Measurements from ENCODE around the gene CYB5R4. TPM values are rescaled to one million over a fixed set of nuclear protein-coding genes. Genes with fewer than 3 reads are reported as not detected.

The CYB5R4 gene
- total RNA-seq, 1 donor from 2014 or later: 13.0 TPM

GRCh38 chr6:83914953-83915352, 55.5 kb downstream of the CYB5R4 start:
- DNase-seq (ENCODE audit: low spot score): no peak

DNA sequence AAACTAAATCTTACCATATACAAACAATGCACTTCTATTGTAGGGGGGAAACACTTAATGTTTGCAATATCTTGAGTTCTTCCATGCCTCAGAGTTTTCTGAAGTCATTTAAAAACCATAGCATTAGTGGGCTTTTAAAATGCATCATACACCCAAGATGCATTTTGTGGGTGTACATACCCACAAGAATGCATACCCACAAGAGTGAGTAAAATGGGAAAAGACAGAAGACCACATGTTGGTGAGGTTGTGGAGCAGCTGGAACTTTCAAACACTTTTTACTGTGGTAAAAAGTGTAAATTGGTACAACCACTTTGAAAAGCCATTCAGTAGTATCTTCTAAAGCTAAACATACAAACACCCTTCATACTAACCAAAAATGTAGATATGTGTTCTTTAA, 57.5 kb downstream of the CYB5R4 start:
- no peak for DNase-seq (ENCODE audit: low spot score)
- no peaks in the 10 kb centered on the region for H3K27me3 Mint-ChIP-seq (ENCODE audit: unreplicated experiment)
- H3K36me3 Mint-ChIP-seq (ENCODE audit: low read depth, unreplicated experiment): no peaks in the 10 kb centered on the region
- H3K4me1 Mint-ChIP-seq (ENCODE audit: unreplicated experiment): no peaks in the 10 kb centered on the region
- TF ChIP-seq, protein P1, sequence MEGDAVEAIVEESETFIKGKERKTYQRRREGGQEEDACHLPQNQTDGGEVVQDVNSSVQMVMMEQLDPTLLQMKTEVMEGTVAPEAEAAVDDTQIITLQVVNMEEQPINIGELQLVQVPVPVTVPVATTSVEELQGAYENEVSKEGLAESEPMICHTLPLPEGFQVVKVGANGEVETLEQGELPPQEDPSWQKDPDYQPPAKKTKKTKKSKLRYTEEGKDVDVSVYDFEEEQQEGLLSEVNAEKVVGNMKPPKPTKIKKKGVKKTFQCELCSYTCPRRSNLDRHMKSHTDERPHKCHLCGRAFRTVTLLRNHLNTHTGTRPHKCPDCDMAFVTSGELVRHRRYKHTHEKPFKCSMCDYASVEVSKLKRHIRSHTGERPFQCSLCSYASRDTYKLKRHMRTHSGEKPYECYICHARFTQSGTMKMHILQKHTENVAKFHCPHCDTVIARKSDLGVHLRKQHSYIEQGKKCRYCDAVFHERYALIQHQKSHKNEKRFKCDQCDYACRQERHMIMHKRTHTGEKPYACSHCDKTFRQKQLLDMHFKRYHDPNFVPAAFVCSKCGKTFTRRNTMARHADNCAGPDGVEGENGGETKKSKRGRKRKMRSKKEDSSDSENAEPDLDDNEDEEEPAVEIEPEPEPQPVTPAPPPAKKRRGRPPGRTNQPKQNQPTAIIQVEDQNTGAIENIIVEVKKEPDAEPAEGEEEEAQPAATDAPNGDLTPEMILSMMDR (IDR thresholded peaks at IDR 0.05; ENCODE audit: unreplicated experiment): no peak
- H3K9me3 Mint-ChIP-seq (ENCODE audit: unreplicated experiment): no peaks in the 10 kb centered on the region
- H3K4me3 Mint-ChIP-seq (ENCODE audit: unreplicated experiment): no peak overlapping the region
- H3K27ac Mint-ChIP-seq (ENCODE audit: unreplicated experiment): no peak overlapping the region

More at GRCh38 chr6:83914953-83915352, 55.5 kb downstream of the CYB5R4 start:
- no peaks in the 10 kb centered on the region for H3K27me3 Mint-ChIP-seq (ENCODE audit: unreplicated experiment)
- no peak overlapping the region for H3K4me3 Mint-ChIP-seq (ENCODE audit: unreplicated experiment)
- H3K4me1 Mint-ChIP-seq (ENCODE audit: unreplicated experiment): peaks cover 6% of the 10 kb centered on the region
- no peaks in the 10 kb centered on the region for H3K36me3 Mint-ChIP-seq (ENCODE audit: low read depth, unreplicated experiment)
- H3K27ac Mint-ChIP-seq (ENCODE audit: unreplicated experiment): no peak overlapping the region
- TF ChIP-seq, protein P1 (IDR thresholded peaks at IDR 0.05; ENCODE audit: unreplicated experiment): no peak
- no peaks in the 10 kb centered on the region for H3K9me3 Mint-ChIP-seq (ENCODE audit: unreplicated experiment)

- no peak for DNase-seq (ENCODE audit: low spot score)
- peaks cover 3% of the 10 kb centered on the region for H3K36me3 Mint-ChIP-seq (ENCODE audit: low read depth, unreplicated experiment)
- H3K4me3 Mint-ChIP-seq (ENCODE audit: unreplicated experiment): no peak overlapping the region
- H3K27ac Mint-ChIP-seq (ENCODE audit: unreplicated experiment): no peak overlapping the region
- H3K4me1 Mint-ChIP-seq (ENCODE audit: unreplicated experiment): no peaks in the 10 kb centered on the region
- no peaks in the 10 kb centered on the region for H3K27me3 Mint-ChIP-seq (ENCODE audit: unreplicated experiment)
- TF ChIP-seq, protein P1 (IDR thresholded peaks at IDR 0.05; ENCODE audit: unreplicated experiment): no peak
- H3K9me3 Mint-ChIP-seq (ENCODE audit: unreplicated experiment): no peaks in the 10 kb centered on the region
Measured at GRCh38 chr6:83920017-83920416, 60.5 kb downstream of the CYB5R4 start.

DNA sequence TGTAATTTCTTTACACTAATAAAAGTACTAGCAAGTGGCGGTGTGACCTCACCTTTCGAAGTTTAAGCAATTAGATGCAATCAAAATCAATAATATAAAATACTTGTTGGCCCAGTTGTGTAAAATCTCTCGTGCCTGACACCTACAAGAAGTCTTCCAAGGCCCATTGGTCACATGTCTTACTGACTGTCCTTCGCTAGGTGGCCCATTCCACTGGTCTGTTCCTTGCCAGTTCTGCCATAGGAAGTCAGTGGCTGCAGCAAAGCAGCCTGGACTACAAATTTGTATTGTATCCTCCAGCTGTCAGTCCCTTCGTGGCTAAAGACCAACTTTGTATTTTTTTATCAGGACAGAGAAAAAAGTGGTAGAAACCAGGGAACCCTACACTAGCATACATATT, 61.8 kb downstream of the CYB5R4 start:
- Mint-ChIP-seq H3K4me1 (ENCODE audit: unreplicated experiment) (no peaks in the 10 kb centered on the region), H3K4me3 (ENCODE audit: unreplicated experiment) (no peak overlapping the region), H3K27ac (ENCODE audit: unreplicated experiment) (no peak overlapping the region), H3K36me3 (ENCODE audit: low read depth, unreplicated experiment) (peaks cover 3% of the 10 kb centered on the region), H3K9me3 (ENCODE audit: unreplicated experiment) (no peaks in the 10 kb centered on the region), H3K27me3 (ENCODE audit: unreplicated experiment) (no peaks in the 10 kb centered on the region)
- TF ChIP-seq, protein P1 (IDR thresholded peaks at IDR 0.05; ENCODE audit: unreplicated experiment): no peak
- no peak for DNase-seq (ENCODE audit: low spot score)

DNA sequence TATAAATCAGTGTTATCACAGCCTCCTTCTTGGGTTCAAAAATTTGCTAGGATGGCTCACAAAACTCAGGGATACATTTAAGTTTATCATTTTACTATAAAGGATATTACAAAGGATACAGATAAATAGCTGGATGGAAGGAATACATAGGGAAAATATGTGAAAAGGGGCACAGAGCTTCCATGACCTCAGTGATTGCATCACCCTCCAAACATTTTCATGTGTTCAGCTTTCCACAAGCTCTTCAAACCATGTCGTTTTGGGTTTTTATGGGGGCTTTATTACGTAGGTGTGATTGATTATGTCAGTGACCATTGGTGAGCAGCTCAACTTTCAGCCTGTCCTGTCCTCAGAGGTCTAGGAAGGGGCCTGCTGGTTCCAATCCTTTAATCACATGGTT, 68.0 kb downstream of the CYB5R4 start:
- H3K27ac Mint-ChIP-seq (ENCODE audit: unreplicated experiment): no peak overlapping the region
- no peaks in the 10 kb centered on the region for H3K4me1 Mint-ChIP-seq (ENCODE audit: unreplicated experiment)
- DNase-seq (ENCODE audit: low spot score): no peak
- TF ChIP-seq, protein P1 (IDR thresholded peaks at IDR 0.05; ENCODE audit: unreplicated experiment): no peak
- H3K27me3 Mint-ChIP-seq (ENCODE audit: unreplicated experiment): no peaks in the 10 kb centered on the region
- H3K9me3 Mint-ChIP-seq (ENCODE audit: unreplicated experiment): no peaks in the 10 kb centered on the region
- H3K4me3 Mint-ChIP-seq (ENCODE audit: unreplicated experiment): no peak overlapping the region
- H3K36me3 Mint-ChIP-seq (ENCODE audit: low read depth, unreplicated experiment): peaks cover 3% of the 10 kb centered on the region
